Stimulated activated CD8-positive, alpha-beta memory T cell treated with anti-CD3 and anti-CD28 coated beads, Interleukin-7, amount 100 ng/mL, for 1 hour (primary cell): ENCODE measurements around the gene AAR2.

Experiments
- DNase-seq, 2 donors: peaks; one replicate each; pipeline ENCODE4 v3.0.0-alpha.2; 2020; ENCODE audit warnings: low read depth in 2 of 2

Gene AAR2, protein sequence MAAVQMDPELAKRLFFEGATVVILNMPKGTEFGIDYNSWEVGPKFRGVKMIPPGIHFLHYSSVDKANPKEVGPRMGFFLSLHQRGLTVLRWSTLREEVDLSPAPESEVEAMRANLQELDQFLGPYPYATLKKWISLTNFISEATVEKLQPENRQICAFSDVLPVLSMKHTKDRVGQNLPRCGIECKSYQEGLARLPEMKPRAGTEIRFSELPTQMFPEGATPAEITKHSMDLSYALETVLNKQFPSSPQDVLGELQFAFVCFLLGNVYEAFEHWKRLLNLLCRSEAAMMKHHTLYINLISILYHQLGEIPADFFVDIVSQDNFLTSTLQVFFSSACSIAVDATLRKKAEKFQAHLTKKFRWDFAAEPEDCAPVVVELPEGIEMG

DNA sequence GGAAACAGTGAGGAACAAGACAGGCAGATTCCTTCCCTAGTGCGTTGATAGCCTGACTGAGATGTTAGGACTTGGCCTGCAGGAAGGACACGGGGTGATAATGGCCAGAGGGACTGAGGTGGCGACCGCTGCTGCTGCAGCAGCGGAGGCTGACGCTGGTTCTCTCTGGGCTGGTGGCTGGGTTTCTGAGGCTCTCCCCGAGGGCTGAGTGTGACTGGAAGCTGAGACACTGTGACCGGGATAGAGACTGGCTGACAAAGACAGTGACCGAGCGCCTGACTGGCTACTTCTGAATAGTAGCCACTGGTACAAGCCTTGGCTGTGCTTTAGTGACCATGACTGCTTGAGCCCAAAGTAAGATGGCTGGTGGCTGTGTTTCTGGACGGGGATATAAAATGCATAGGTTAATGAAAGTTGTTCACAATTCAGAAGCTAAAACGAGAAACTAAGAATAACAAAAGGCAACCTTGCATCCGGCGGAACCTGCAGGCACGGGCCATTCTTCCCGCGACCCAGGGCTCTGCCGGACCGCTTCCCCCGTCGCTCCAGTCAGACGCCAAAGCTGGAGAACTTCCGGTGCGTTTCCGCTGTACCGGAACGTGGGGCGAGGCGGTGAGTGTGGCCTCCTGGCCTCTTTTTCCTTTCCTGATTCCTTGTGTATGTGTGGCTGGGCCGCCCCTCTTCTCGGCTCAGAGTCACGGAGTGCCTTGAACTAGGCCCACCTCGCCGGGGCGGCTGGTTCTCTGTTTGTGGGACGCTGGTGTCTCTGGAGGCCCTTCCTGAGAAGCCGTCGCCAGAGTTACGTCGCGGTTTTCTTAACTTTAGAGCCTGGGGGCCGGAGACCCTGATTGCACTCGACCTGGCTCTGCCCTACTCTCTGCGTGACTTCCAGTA lies at the start of gene AAR2:
Gene AAR2, plus strand, starts transcription at position 587 of the 894 bp plus-strand sequence. CDS start 3,391 bp downstream, outside the sequence.
- peak; percentile 52 to 54 for DNase-seq

DNA sequence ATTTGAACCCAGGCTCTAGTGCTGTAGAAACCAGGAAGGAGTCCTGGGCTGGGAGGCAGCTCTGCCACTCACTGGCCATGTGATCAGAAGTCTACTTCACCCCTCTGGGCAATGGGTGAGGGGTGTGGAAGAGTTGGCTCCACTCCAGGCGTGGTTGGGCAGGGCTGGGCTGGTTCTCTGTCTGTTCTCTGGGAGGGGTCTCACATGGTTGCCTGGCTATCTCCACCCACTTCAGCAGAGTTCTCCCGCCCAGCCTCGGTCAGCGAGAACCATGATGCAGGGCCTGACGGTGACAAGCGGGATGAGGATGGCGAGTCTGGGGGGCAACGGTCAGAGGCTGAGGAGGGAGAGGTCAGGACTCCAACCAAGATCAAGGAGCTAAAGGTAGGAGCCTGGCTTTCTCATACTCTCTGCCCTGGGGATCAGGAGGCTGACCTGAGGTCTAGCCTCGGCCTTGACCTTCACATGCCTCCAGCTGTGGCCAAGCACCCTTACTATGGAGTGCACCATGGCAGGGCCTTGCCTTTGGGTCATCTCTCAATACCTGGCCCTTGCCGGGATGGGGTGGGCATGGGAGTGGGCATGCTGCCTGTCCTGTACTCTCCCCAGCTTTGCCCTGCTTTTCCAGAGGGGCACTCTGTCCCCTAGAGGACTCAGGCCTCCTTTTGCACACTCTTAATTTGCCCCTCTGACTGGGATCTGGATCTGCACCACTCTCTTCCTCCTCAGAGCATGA lies 42.1 kb upstream of the AAR2 start:
- no peak for DNase-seq

DNA sequence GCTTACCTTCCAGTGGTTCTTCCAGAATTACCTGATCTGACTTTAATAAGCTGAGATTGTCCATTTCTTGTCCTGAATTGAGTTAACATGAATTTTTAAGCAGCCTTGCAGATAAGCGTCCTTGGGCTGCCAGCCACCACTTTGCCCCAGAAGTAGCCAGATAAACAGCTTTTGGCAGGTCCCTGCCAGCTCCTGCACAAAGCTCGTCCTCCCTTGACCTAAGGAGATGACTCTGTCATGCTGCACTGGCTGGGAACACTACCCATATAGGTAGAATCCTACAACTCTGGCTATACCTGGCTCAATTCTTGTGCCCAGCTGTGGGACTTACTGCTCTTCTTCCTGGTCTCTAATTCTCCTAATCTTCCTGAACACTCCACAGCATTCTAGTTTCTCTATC lies 39.6 kb upstream of the AAR2 start:
- DNase-seq = no peak

DNA sequence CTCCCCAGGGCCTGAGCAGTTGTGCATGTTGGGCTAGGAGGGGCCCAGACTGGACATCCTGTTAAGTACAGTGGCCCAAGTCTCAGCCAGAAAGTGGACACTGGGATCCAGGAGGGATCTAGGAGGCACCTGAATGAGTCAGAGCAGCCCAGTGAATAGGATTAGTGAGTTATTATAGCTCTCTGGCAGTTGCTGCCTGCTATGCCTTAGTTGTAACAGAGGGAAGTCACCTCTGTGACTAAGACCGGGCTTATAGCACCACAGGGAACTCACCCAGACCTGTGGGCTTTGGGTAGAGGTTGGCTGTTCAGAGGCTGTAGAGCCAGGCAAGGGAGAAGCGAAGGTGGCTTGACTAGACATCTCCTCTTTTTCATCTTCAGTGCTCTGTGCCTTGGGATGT lies 39.0 kb upstream of the AAR2 start:
- no peak for DNase-seq

DNA sequence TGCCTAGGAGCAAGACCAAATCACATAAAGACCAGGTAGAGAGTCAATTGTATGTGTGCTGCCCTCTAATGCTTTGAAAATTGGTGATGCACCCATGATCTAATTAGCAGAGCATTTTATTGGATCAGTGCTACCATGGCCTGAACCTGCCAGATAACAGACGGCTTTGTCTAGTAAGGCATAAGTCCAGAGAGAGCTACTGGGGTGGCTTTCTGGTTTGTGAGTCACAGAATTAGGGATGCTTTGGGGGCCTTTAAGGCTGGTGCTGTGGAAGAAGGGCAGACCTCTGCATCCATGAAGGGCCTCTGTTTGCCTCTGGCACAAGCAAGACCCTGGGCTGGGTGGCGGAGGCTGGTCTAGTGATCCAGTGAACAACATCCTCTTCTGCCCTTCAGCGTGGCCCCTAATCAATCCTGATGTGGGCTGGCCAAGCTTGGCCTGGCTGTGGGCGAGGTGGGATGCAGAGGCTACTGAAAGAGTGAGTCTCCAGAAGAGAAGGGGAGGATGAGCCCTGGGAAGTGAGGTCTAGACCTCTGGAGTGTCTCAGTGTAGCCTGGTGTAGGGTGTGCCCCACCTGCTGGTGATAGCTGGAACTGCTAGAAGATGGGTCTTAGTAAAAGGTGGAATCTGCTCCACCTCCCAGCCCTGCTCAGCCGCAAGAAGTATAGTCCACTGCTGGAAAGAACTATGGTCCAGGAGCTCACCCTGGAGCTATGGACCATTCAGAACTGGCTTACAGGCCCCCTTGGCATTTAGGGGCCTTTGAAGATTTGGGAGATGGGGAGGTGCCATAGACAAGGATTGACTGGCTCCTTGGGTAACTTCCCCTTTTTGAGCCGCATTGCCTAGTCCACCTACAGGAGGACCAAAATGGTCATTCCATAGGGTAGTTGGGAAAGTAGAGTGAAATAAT lies 36.7 kb upstream of the AAR2 start:
- peak; percentile 44 to 65 for DNase-seq

DNA sequence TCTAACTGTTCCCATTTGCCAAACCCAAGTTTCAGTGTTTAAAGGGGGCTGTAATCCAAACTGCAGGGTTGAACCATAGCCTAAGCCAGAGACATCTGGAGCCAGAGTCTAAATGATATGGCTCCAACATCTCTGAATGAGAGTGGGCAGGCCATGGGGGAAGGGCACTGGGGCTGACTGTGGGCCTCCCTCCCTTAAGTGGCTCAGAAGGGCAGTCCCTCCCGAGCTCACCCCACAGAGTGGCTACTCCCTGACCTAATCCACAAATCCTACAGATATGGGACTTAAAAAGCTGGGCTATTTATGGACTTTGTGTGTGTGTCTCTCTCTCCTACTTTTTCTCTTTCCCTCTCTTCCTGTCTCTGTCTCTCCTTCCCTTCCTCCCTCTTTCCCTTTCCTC lies 35.8 kb upstream of the AAR2 start:
- no peak for DNase-seq

DNA sequence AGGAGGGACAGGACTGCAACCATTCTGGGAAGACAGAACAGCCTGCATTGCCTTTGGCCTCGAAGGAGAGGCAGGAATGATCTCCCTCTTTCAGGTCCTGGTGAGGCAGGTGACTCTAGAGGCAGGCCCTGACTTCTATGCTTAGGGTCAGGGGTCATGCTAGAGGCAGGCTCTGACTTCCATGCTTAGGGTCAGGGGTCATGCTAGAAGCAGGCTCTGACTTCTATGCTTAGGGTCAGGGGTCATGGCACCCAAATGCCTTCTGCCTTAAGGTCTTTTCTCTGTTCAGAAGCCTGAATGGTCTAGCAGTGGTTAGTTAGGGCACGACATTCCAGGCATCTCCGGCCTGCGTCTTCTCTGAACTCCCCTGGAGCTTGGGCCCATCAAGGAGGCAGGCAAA lies 35.1 kb upstream of the AAR2 start:
- no peak for DNase-seq

DNA sequence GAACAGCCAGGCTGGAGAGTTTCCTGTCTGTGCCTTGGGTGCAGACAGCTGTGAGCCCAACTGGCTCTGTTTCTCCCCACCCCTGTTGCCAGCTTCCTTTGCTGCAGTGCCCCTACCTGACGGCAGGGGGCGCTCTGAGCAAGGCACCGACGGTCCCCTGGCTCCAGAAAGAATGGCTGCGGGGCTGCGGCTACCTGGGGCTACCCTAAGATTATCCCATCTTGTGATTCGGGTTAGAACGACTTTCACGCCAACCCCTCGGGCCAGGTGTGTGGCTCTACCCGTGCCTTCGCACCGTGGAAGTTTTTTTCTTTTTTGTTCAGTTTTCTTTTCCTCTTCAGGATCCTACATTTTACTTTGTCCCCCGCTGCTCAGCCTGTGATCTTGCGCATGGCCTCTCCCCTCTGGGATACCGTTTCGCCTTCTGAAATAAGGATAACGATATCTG lies 33.4 kb upstream of the AAR2 start:
- peak; percentile 58 to 66 for DNase-seq

DNA sequence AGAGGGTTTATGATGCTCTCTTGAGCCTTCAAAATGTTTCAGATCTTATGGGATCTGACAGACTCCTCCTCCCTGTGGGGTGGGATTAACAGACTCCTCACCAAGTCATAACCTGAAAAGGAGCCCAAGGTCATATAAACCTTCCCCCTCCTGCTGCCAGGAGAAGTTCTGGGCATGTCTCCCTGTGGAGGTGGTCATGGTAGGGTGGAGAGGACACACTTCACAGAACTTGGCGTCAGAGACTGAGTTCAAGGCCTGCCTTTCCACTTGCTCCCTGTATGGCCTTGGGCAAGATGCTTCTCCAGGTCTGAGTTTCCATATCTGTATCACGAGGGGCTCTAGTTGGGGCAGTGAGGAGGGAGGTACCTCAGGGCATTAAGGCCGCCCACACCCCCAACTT lies 32.4 kb upstream of the AAR2 start:
- DNase-seq = no peak

DNA sequence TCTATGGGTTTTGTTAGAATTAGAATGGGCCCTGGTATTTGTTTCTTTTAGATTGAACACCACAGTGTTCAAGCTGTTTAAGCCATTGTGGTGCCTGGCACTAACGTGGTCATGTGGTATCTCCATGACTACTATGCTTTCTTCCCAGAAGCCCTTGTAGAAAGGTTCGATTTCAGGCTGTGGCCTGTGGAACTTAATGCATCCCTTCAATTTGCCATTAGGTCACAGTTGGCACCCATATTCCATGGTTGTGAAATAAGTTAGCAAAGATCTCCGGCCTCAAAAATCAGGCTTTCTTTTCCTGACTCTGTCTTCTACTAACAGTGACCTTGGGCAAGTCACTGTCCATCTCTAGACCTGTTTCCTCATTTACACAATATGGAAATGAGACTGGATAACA lies 31.3 kb upstream of the AAR2 start:
- no peak for DNase-seq

DNA sequence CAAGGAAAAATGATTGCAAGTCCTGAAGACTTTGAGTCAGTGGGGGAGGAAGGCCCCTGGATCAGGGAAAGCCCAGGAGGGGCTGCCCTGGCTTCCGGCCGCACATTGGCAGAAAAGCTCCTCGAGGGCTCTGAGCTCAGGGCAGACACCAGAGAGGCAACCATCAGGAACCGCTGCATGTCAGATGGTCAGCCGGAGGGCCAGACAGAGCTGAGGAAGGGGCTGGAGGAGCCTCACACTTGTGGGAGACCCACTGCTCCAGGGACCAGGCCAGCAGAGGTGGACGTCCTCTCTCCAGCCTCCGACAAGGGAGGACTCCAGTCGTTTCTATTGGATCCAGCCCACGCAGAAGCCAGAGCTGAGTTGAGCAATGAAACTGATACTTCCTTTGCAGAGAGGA lies 30.2 kb upstream of the AAR2 start:
- DNase-seq = no peak

DNA sequence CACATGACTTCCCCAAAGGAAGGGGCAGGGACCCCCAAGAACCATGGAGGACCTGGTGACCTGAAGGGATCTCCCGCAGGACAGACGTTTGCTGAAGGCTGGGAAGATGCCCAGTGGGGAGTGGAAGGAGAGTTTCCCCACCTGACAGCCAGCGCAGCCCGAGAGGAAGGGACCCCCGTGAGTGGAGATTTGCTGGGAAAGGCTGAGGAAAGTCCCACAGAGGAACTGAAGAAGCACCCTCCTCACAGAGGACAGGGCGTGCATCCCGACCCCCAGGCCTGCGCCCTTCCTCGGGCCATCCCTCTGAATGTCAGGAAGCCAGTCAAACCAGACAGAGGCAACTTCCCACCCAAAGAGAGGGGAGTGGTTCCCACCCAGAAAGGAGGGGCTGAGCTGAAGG lies 29.6 kb upstream of the AAR2 start:
- DNase-seq = no peak

DNA sequence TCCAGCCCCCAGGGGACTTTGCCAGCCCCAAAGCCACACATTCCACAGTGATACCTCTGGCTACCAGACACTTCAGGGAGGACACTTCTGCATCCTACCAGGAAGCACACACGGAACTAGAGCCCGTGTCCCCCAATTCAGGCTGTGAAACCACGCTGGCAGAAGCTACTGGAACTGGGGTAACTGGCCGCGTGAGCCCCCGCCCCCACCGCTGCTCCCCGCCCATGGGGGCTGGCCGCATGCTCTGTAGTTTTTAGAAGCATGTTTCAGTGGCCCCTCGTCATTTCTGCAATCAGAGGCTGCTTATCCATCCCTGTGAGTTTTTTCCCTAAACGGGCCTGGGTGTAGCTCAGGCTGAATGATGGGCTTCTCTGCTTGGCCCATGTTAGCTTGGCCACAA lies 28.7 kb upstream of the AAR2 start:
- DNase-seq = no peak

DNA sequence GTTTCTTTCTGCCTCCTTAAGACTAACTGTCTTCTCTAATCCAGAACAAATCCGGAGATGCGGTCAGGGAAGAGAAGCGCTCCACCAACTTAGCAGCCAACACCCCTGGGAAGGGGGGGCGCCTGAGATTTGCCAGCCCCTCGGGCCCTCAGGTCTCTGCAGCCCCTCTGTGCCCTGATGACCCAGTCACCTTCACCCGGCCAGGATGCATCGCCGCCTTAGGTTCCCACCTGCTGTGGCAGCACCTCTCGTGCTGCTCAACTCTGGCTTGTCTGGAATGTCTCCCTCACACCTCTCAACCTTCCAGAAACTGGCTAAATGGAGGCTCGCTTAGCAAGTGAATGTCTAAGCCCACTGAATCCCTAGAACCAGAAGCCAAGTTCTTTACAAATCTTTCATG lies 28.0 kb upstream of the AAR2 start:
- DNase-seq = no peak

DNA sequence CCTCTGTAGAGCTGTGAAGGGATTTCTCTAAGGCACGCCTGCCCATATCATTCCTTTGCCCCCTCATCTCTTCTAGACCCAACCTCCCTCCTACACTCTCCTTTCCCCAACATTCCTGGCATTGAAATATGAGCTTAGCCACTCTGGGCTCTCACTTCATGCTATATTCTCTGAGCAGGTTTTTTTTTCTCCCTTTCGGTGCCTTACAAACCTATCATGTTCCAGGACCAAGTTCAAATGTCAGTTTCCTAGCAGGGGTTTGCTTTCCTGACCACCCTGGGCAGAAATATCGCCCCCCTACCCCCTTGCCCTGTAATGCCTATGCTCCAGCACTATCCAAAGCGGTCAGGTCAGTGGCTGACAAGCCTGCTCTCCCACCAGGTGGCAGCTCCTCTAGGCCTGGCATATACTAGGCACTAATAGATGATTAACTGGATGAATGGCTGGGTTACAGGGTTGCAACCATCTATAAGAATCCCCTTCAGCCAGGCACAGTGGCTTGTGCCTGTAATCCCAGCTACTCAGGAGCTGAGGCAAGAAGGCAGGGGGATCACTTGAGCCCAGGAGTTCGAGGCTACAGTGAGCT lies 25.7 kb upstream of the AAR2 start:
- DNase-seq = no peak

DNA sequence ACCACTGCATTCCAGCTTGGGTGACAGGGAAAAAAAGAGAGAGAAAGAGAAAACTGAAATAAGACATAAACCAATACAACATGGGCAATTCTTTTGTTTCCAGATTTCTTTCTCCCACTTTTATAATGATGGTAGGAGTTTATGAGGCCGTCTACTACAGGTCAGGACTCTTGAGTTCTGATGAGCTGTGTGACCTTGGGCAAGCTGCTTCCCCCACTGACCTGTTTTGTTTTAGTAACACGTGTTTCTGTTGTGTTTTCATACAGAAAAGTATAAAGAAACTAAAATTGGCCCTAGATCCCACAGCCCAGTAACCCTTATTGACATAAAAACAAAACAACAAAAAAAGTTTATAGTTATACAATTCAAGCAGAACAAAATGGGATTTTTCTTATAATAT lies 22.9 kb upstream of the AAR2 start:
- DNase-seq = no peak

DNA sequence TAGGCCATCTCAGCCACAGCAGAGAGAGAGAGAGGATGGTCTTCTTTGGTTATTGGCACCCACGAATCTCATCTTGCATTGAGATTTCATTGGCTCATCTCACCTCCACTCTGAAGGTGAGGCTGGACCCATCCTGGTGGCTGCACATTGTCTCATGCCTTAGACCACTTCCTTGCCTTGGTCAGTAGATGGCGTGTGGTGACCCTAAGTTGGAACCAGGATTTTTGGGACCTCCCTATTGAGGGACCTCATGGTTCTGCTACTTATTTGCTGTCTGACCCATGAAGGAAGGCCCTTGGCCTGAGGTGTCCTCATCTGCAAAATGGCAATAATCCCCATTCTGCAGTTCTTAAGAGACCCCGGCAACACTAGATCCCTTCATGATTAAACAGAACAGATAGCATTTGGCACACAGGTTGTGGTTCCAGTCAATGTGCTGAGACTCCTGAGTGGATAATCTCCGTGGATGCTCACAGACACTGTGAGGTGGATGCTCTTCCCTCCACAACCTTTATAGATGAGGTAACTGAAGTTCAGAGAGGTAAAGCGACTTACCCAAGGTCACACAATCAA lies 21.5 kb upstream of the AAR2 start:
- no peak for DNase-seq

DNA sequence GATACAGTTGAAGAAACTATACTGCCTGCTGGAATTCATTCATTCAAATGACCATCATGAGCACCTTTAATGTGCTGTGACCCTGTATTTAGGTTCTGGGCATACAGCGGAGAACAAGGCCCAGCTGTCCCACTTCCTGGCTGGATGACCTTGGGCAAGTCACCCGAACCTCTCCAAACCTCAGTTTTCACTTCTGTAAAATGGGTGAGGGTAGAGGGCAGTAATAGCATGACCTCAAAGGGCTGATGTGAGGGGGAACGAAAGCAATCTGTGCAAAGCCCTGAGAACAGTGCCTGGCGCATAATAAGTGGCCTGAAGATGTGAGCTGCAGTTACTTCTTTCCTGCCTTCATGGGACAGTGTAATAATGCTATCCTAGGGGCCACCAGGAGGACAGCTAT lies 20.5 kb upstream of the AAR2 start:
- no peak for DNase-seq

DNA sequence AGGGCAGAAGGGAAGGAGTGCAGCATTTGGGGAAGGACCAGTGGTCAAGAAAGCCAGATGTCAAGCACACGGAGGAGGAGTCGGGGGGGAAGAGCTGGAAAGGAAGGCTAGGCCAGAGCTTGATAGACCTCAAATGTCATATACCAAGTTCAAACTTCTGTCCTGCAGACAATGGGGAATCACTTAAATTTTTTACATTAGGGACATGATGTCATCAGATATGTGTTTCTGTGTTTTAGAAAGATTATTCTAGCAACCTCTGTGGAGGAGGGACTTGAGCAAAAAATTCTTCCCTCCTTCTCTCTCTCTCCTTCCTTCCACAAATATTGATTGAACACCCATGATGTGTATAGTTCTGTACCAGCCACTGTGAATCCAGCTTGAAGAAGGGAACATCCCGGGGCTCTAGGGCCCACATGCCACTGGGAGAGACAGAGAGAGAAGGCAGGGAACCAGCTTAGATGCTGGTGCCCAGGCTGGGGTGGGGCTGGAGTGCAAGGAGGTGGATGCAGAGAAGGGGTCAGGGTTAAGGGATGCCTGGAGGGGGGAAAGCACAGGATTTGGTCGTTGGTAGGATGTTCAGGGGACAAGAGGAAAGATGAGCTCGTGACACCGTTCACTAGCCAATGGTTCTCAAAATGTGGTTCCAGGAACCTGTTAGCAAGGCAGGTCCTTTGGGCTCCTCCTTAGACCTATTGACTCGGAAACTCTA lies 19.8 kb upstream of the AAR2 start:
- DNase-seq = no peak

DNA sequence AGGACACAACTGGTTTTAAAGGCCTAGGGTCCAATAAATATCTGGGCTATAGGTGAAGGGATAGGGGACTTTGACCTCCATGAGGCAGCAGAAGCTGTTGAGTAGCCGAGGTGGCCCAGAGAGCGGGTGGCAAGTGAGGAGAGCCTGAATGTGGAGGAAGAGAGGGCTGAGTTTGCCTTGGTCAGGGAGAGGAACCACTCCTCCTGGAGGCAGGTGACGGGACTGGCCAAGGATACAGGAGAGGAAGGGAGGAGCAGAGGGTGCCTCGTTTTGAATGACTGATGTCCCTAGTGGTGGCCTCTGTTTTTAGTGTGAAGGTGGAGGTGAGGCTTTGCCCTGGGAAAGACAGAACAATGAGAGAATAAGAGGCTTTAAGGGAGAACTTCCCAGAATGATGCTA lies 19.1 kb upstream of the AAR2 start:
- no peak for DNase-seq
